Stimulated activated CD8-positive, alpha-beta memory T cell treated with anti-CD3 and anti-CD28 coated beads, Interleukin-4, amount 100 ng/mL, for 1 hour (primary cell): ENCODE results near the gene FBXW8.
A peak's percentile ranks its signal among the peaks of the same experiment; 100 is the strongest.
"Not testable (repeated sequence)": the region's sequence is repeated elsewhere in the genome, so short reads cannot be mapped to it uniquely, and the experiment has no call there.

Experiments used
- DNase-seq, 2 donors: peaks; one replicate each; pipeline ENCODE4 v3.0.0-alpha.2; 2020; ENCODE audit warnings: low read depth in 2 of 2, low spot score in 1 of 2

The FBXW8 gene

GRCh38 chr12:117052386-117053049 is 141.8 kb downstream of the FBXW8 start:
- DNase-seq: no peak

GRCh38 chr12:117053050-117053400 is 142.3 kb downstream of the FBXW8 start:
- DNase-seq: no peak

GRCh38 chr12:117053597-117054201 is 142.9 kb downstream of the FBXW8 start:
- DNase-seq: no peak

- no peak for DNase-seq
These were observed 143.5 kb downstream of the FBXW8 start for GRCh38 chr12:117054279-117054678.

GRCh38 chr12:117057626-117058025 is 146.9 kb downstream of the FBXW8 start:
- not testable (repeated sequence) for DNase-seq

- DNase-seq: no peak
These were observed 147.8 kb downstream of the FBXW8 start for GRCh38 chr12:117058442-117059072.

- DNase-seq: no peak
These were observed 148.4 kb downstream of the FBXW8 start for GRCh38 chr12:117059156-117059555.

- no peak for DNase-seq
These were observed 149.6 kb downstream of the FBXW8 start for GRCh38 chr12:117060246-117060928.

GRCh38 chr12:117060929-117061305 is 150.2 kb downstream of the FBXW8 start:
- no peak for DNase-seq

GRCh38 chr12:117061555-117062079 is 150.9 kb downstream of the FBXW8 start:
- DNase-seq: no peak

- DNase-seq: peak in 1 of 2 donors; percentile 4
These were observed 152.6 kb downstream of the FBXW8 start for GRCh38 chr12:117063162-117063911.

- no peak for DNase-seq
These were observed 153.3 kb downstream of the FBXW8 start for GRCh38 chr12:117064049-117064448.

GRCh38 chr12:117064596-117064995 is 153.8 kb downstream of the FBXW8 start:
- DNase-seq: no peak

GRCh38 chr12:117067016-117067415 is 156.3 kb downstream of the FBXW8 start:
- no peak for DNase-seq

GRCh38 chr12:117067638-117068037 is 156.9 kb downstream of the FBXW8 start:
- no peak for DNase-seq

- no peak for DNase-seq
These were observed 157.7 kb downstream of the FBXW8 start for GRCh38 chr12:117068492-117068891.

GRCh38 chr12:117069101-117069797 is 158.5 kb downstream of the FBXW8 start:
- DNase-seq: no peak

- no peak for DNase-seq
These were observed 159.5 kb downstream of the FBXW8 start for GRCh38 chr12:117069926-117070900.

- no peak for DNase-seq
These were observed 160.3 kb downstream of the FBXW8 start for GRCh38 chr12:117071009-117071408.
